Medulla oblongata (tissue), 1 donor: Measurements from ENCODE around the gene FBXL13.
"Not testable (repeated sequence)": the region's sequence is repeated elsewhere in the genome, so short reads cannot be mapped to it uniquely, and the experiment has no call there.

Experiments
- DNase-seq: peaks from one replicate; pipeline ENCODE4 v3.0.0-alpha.2; 2015; ENCODE audit errors: extremely low spot score

The FBXL13 gene

DNA sequence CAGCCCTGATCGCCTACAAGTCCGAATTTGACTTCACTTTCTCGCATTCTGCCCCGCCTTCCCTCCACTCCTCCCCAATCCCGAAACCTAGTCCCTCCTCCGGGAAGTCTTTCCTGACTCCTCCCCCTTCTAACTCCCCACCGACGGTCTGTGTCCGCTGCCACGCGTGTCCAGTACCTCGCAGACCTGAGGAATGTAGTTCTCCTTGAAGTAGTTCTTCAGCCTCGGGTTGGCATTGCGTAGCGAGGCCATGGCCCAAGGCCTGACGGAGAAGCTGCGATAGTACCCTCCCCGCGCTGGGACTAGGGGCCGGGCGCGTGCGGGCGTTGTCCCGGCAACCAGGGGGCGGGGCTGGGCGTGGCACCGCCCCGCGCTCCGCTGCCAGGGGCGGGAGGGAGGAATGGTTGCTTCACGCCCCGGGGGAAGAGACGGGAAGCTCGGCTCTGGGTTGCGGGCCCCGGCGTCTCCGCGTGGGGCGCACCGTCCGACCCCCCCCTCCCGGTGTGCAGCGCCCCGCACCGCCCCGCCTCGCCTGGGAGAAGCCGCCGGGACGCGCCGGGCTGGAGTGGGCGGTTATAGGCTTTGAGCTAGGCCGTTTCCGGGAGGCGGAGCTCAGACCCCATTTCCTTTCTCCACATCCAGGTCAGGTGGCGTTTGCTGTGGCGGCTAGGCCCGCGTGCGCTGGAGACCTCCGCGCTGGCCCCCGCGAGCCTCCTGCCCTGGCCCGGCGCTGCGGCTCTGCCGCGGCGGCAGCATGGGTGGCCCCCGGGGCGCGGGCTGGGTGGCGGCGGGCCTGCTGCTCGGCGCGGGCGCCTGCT is at the start of gene FBXL13, which contains the start of gene ARMC10:
Gene FBXL13, minus strand, starts transcription at position 278 of the 818 bp plus-strand sequence.
Gene ARMC10, plus strand, starts transcription at position 622 of the 818 bp plus-strand sequence. Its CDS starts 133 bp downstream, at position 755.
- peak; percentile 94 for DNase-seq

DNA sequence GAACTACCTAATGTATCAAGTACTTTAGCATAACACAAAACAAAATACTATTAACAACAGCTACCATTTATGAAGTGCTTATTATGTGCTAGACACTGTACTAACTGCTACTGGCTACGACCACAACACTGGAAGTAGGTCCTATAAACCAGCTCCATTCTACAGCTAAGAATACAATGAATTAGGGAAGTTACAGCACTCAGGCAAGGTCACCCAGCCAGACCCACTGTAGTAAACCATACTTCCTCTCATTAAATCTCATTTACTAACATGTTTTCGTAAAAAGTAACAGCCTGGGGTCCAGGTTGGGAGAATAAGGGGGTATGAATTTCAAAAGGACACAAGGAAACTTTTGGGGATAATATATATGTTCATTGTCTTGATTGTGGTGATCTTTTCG is 48.9 kb upstream of the FBXL13 start:
- no peak for DNase-seq

DNA sequence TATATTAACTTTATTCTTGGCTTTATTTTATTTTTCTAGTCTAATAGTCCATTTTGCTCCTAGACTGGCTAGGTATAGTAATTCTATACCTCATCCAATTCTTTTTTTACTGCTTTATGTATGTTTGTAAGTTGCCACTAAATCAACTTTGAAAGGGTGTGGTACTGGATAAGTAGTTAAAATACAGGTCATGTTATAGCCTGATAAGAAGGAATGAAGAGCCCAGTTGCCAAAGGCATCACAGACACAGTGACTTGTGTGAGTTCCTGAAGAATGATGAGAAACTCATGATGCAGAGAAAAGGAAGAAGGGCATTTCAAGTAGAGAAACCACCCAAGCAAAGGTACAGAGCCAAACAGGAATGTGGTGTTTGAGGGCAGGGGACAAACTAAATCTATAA is 47.0 kb upstream of the FBXL13 start:
- DNase-seq, result no peak

DNA sequence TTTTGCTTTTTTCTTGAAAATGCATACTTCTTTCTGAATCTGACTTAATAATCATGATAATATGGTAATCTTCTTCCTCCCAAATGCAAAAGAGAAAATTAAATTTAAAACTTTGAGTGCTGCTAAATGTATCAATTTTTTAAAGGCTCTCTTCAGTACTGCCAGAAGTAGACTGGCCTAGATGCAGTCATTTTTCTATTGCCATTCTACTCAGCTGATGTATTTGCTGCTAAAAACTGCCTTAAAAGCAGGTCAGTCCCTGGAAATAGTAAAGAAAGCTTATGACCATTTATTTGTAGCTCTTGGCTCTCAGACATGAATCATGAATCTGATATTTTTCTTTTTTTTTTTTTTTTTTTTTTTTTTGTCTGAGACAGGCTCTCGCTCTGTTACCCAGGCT is 45.8 kb upstream of the FBXL13 start:
- no peak for DNase-seq

DNA sequence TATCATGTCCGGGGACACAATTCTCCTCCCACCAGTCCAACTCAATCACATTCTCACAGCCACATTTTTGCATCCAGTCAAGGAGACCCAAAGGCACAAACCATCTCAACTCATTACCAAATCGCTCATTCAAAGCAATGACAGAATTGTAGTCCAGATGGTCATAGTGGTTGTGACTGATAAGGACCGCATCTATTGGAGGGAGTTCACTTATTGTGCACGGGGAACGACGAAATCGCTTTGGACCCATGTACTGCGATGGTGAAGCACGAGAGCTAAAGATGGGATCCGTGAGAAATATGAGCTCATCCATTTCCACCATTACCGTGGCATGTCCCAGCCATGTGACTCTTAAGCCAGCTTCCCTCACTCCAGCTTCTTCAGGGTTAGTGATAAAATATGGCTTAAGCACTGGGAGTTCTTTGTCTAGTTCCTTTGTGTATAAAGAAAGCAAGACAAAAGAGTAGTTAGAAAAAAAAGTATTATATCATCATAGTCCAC is 45.2 kb upstream of the FBXL13 start:
- no peak for DNase-seq

DNA sequence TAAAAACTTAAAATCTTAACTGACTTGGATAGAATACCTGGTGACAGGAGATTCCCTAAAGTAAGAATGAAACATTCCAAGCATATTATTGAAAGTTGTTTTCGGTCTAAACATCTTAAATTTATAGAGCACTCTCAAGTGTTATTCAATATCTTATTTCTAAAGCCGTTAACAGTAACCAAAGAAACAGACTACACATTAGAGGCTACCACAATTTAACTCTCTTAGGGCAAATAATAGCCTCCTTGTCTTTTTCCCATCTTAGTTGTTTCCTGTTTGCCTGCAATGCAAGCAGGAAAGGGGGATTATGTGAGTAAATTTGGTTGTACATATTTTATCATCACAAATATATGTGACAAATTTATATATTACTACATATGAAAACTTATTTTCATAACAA is 42.9 kb upstream of the FBXL13 start:
- no peak for DNase-seq

DNA sequence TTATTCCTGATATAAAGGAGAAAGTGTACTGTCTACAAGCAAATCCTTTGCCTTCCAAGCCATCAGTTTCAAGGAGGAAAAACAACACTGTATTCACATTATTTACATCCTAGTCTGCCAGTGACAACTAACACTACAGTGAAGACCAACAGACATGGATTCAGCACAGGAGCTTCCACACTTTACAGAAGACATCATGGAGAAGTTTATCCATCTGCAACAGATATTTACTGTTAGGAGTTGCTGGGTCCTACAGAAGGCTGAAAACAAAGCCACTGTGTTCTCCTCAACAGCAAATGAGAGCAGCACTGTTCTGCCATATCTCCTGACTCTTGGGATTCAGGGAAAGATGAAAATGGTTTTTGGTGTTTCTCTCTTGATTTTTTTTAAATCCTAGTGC is 42.4 kb upstream of the FBXL13 start:
- DNase-seq, result peak; percentile 85

DNA sequence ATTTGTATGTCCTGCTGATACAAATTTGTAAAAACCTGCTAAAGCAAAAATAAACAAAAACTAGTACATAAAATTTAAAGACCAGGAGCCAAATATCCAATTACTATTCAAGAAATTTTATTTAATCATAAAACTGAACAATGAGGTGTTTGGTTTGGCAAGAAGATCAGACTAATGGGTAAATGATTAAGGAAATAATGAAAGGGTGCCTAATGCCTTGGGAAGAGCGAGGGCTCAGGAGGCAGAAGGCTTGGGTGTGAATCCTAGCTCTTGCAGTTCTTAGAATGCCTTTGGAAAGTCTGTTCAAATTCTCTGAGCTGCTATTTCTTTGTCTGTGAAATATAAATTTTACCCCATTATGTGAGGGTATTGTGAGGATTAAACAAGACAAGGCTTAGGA is 41.9 kb upstream of the FBXL13 start:
- no peak for DNase-seq

DNA sequence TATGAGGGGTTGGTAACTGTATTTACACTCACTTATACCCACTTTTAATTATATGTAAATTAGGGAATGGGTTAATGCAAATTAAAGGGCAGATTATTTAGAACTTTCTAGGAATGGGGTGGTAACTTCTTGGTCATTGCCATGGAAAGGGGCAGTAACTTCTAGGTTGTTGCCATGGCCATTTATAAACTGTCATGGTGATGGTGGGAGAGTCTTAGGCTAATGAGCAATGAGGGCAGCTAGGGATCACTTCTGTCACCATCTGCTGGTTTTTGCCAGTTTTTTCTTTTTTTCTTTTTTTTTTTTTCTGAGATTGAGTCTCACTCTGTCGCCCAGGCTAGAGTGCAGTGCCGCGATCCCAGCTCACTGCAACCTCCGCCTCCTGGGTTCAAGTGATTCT is 41.2 kb upstream of the FBXL13 start:
- no peak for DNase-seq

DNA sequence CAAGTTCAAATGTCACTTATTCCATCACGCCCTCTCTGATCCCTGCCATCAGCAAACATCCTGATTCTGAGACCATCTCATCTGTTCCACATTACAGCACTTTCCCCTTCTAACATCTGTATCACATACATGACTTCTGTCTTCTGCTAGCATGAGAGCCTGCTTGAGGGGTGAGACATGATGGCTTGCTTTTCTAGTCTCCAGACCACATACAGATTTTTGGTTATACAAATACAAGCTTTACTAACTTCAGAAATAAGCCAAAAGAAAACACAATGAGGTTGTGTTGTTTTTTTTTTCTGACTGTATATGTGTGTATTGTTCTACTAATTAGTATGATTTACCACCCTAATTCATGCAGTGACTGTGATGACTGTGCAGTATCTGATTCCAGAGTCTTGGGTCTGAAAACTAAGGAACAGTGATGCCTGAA is 40.0 kb upstream of the FBXL13 start:
- DNase-seq, result peak; percentile 68

DNA sequence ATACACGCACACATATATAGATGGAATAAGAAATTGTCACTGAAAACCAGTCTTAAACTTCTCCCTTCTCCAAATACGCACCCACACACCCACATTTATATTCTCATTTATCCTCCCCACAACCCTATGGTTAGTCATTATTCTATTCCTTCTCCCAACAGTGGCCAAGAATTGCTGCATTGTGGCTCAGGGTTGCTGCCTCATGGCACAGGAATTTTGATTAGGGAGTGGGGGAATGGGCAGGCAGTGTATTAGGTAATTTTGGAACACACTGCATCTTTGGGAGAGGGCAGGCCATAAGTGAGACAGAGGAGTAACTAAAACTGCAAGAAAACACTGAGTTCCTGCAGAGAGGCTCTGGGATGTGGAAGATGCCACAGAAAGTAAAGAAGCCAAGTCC is 38.6 kb upstream of the FBXL13 start:
- no peak for DNase-seq

DNA sequence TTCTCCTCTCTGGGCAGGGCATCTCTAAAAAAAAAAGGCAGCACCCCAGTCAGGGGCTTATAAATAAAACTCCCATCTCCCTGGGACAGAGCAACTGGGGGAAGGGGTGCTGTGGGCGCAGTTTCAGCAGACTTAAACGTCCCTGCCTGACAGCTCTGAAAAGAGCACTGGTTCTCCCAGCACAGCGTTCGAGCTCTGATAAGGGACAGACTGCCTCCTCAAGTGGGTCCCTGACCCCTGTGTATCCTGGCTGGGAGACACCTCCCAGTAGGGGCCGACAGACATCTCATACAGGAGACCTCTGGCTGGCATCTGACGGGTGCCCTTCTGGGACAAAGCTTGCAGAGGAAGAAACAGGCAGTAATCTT is 32.1 kb upstream of the FBXL13 start:
- DNase-seq, result not testable (repeated sequence)

DNA sequence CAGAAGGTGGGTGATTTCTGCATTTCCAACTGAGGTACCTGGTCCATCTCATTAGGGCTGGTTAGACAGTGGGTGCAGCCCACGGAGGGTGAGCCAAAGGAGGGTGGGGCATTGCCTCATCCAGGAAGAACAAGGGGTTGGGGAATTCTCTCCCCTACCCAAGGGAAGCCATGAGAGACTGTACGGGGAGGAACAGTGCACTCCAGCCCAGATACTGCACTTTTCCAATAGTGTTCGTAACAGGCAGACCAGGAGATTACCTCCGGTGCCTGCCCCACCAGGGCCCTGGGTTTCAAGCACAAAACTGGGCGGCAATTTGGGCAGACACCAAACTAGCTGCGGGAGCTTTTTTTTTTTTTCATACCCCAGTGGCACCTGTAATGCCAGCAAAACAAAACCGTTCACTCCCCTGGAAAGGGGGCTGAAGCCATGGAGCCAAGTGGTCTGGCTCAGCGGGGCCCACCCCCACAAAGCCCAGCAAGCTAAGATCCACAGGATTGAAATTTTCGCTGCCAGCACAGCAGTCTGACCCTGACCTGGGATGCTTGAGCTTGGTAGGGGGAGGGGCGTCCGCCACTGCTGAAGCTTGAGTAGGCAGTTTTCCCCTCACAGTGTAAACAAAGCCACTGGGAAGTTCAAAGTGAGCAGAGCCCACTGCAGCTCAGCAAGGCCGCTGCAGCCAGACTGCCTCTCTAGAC is 31.6 kb upstream of the FBXL13 start:
- DNase-seq, result no peak

DNA sequence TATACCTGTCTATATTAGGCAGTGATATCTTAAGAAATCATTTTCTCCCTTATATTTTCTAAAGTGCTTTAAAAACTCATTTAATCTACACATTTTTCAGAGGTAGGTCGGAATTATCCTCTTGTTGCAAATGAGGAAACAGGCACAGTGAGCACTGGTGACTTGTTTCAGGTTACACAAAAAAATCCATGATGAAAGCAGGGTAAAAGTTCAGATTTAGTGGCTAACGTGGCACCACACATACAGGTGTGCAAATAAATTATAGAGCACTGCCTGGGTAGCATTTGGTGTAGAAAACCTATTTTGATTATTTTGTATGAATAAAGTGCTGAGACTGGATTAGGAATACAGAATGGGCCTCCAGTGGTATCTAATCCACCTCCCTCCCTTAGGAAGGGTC is 26.9 kb upstream of the FBXL13 start:
- no peak for DNase-seq

DNA sequence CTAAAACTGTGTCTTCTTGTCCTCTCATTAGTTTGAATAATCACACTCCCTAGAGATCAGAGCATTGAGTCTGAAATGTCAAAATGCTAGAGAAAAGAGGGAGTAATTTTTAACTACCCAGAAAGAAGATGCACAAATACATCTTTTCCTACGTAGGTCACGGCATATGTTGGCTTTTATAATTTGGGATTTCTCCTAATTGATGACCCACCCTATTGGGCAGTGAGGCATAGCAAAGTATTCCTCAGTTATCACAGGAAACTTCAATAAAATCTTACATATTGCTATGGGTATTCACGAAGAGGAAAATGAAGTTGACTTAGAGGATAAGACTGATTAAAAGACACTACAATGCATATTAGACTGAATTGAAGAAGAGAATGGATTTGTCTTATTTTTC is 25.8 kb upstream of the FBXL13 start:
- DNase-seq, result no peak

DNA sequence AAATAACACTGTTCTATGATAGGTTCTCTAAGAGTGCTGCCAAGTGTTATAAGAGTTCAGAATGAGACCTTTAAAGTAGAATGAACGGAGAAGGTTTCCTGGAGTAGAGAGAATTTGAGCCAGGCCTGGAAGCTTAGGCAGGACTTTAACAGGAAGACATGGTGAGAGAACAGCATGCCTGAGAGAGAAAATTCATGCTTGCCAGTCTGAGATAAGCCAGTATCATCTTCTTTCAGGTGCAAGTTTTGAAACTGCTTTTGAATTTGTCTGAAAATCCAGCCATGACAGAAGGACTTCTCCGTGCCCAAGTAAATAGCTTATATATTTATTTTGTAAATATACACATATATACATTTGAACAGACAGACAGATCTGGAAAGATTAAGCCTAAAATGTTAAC is 22.4 kb upstream of the FBXL13 start:
- no peak for DNase-seq

DNA sequence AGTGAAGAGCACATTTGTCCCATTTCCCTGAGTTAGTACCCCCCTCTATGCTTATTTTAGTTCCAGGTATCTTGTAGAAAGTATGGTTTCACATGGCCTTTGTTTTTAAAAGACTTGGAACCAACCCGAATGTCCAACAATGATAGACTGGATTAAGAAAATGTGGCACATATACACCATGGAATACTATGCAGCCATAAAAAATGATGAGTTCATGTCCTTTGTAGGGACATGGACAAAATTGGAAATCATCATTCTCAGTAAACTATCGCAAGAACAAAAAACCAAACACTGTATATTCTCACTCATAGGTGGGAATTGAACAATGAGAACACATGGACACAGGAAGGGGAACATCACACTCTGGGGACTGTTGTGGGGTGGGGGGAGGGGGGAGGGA is 21.0 kb upstream of the FBXL13 start:
- not testable (repeated sequence) for DNase-seq

DNA sequence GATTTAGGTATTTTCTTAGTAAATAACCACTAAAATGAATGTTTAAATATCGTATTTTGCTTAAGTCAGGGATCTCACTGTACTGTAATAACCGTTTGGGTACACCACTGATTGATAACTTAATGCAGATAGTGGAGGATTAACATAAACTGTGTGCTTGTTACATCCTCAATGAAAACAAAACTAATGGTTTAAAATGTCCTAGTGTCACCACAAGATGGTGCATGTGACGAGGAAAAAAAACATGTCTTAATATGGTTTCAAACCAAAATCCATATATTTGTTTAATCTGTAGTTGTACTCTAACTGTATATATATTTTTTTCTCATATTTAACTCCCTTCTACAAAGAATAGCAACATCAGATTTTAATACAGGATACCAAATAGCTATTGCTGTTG is 19.5 kb upstream of the FBXL13 start:
- peak; percentile 58 for DNase-seq

DNA sequence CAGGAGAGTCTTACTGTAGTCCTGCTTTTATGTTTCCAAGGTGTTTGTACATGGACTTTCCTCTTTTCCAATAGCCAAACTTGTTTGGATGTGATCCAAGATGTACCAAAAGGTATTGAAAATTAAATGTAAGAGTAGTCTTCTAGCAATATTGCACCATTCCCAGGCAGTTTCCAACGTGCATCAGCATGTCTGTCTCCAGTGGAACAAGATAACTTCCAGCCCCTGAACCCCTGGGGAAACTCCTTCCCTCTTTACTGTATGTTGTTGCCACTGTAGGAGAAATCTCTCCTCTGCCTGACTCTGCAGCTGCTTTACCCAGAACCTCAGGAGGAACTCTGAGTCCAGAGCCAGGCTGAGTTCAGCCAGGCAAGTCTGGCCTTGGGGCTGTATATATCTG is 18.8 kb upstream of the FBXL13 start:
- no peak for DNase-seq

DNA sequence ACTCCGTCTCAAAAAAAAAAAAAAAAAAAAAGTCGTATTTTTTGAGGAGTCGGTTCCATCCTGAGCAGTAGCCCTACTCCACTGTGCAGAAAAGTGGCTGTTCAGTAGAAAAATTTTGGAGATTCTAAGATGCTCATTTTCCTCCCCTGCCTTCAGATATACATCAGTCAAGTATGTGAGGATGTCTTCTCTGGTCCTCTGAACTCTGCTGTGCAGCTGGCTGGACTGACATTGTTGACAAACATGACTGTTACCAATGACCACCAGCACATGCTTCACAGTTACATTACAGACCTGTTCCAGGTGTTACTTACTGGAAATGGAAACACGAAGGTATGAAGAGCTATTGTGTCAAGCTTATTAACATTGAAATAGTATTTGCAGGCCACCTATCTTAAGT is 17.7 kb upstream of the FBXL13 start:
- DNase-seq, result not testable (repeated sequence)

DNA sequence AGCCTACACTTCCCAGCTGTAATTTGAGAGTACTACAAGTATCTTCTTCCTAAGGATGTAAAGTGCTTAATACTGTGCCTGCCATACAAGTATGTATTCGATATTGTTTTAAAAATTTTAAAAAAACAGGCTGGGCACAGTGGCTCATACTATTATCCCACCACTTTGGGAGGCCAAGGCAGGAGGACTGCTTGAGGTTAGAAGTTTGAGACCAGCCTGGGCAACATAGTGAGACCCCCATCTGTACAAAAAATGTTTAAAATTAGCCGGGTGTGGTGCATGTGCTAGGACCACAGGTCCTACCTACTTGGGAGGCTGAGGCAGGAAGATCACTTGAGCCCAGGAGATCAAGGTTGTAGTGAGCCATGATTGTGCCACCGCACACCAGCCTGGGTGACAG is 8.6 kb upstream of the FBXL13 start:
- no peak for DNase-seq

DNA sequence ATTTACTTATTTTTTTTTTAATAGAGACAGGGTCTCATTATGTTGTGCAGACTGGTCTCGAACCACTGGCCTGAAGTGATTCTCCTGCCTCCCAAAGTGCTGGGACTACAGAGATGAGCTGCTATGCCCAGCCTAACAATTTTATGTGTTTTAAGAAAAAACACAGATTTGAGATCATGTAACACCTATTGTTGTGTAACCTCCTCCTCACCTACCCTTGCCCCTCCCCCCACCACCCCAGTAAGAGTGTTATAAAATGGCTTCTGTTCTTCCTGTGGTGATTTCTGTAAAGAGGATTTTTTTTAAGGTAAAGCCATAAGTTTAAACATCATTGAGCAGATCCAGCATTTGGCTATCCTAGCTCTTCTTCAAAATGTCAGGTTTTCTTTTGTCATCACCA is 7.9 kb upstream of the FBXL13 start:
- no peak for DNase-seq

DNA sequence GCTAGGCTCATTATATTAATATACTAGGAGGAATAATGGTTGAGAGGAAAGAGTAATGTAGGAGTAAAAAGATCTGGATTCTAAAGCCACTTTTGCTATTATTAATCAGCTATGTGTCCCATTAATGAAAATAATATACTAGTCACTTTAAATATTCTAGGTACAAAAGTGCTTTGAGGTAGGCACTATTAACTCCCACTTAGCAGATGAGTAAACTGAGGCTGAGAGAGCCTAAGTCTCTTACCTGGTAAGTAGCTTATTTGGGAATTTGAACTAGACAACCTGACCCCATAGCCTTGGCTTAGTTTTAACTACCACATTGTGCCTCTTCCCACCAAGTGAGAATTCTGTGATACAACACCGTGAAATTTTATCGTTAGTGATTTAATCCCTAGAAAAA is 6.3 kb upstream of the FBXL13 start:
- no peak for DNase-seq
